Measurements from ENCODE around the gene RSU1. TPM values are rescaled to one million over a fixed set of nuclear protein-coding genes. Genes with fewer than 3 reads are reported as not detected.
"Not testable (repeated sequence)": the region's sequence is repeated elsewhere in the genome, so short reads cannot be mapped to it uniquely, and the experiment has no call there.

The RSU1 gene
- total RNA-seq, 4 donors from 2014 or later: 25.1 to 61.6 (median 44.7) TPM

DNA sequence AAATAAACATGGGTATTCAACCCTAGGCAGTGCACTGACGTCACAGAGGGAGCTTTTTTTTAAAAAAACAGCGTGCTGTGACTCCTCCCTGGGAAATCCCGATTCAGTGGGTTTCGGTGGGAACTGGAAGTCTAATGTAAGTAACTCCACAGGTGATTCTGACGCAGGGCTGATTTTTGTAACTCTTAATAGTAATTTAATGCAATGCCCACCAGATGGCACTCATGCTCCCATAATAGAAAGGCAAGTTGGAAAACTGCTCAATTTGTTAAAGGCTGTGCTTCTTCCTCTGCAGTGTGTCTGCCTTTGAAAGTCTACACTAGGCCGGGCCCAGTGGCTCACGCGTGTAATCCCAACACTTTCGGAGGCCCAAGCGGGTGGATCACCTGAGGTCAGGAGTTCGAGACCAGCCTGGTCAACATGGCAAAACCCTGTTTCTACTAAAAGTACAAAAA lies 10.9 kb upstream of the RSU1 start:
- peak overlapping the region in 2 of 4 donors; percentile 36 to 55 for H3K27ac ChIP-seq

DNA sequence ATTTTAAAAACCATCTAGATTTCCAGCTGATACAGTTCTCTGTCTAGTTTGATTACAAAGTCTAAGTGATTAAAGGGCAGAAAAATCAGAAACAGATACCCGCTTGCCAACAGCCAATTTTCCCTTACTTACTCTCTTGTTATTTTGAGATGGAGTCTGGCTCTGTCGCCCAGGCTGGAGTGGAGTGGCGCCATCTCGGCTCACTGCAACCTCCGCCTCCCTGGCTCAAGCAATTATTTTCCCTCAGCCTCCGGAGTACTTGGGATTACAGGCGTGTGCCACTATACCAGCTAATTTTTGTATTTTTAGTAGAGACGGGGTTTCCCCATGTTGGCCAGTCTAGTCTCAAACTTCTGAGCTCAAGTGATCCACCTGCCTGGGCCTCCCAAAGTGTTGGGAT lies 10.2 kb upstream of the RSU1 start:
- DNase-seq (ENCODE audit: low spot score in 2 of 2); H3K27ac ChIP-seq; H3K27me3 ChIP-seq; H3K9me3 ChIP-seq; H3K4me3 ChIP-seq: not testable (repeated sequence)
- 64 to 67% methylated on average over 8 of the region's 8 CpGs for WGBS, 2 donors
- H3K4me1 ChIP-seq: peaks cover 0 to 19% (median 0%) of the 10 kb centered on the region in 4 donors
- peaks cover 0 to 18% (median 0%) of the 10 kb centered on the region in 3 donors for H3K36me3 ChIP-seq

More for the DNA sequence above, 10.9 kb upstream of the RSU1 start:
- DNase-seq (ENCODE audit: low spot score in 2 of 2): peak in 1 of 2 donors; percentile 54
- Histone ChIP-seq H3K4me3 (no peak overlapping the region), H3K9me3 (no peaks in the 10 kb centered on the region), H3K36me3 (peaks cover 0 to 12% (median 0%) of the 10 kb centered on the region in 3 donors), H3K27me3 (no peaks in the 10 kb centered on the region), H3K4me1 (peaks cover 0 to 24% (median 0%) of the 10 kb centered on the region in 4 donors)
- 10 to 15% methylated on average over 11 of the region's 11 CpGs for WGBS, 2 donors
- TF ChIP-seq EP300 (IDR thresholded peaks at IDR 0.05) (no peak), POLR2A (IDR thresholded peaks at IDR 0.05) (no peak)
- TF ChIP-seq, protein P1, sequence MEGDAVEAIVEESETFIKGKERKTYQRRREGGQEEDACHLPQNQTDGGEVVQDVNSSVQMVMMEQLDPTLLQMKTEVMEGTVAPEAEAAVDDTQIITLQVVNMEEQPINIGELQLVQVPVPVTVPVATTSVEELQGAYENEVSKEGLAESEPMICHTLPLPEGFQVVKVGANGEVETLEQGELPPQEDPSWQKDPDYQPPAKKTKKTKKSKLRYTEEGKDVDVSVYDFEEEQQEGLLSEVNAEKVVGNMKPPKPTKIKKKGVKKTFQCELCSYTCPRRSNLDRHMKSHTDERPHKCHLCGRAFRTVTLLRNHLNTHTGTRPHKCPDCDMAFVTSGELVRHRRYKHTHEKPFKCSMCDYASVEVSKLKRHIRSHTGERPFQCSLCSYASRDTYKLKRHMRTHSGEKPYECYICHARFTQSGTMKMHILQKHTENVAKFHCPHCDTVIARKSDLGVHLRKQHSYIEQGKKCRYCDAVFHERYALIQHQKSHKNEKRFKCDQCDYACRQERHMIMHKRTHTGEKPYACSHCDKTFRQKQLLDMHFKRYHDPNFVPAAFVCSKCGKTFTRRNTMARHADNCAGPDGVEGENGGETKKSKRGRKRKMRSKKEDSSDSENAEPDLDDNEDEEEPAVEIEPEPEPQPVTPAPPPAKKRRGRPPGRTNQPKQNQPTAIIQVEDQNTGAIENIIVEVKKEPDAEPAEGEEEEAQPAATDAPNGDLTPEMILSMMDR (IDR thresholded peaks at IDR 0.05): peak; percentile 46 to 68 (median 66)

DNA sequence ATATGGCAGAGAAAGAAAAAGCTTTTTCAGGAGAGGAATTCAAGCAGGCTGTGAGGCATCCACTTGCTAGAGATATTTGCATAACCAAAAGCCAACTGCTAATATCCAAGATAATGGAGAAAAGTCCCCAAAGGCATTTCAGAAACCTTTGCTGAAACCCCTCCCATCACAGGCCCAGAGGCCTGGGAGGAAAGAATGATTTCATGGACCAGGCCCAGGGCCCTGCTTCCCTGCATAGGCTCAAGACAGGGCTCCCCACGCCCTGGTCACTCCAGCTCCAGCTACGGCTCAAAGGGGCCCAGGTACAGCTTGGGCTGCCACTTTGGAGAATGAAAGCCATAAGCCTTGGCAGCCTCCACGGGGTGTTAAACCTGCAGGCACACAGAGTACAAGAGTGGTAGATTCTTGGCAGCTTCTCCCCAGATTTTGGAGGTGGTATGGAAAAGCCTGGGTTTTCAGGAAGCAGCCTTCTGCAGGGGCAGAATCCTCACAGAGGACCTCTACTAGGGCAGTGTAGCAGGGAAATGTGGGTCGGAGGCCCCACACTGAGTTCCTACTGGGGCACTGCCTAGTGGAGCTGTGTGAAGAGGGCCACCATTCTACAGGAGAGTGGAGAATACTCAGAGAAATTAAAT lies 5.6 kb upstream of the RSU1 start:
- TF ChIP-seq, protein P1 (IDR thresholded peaks at IDR 0.05): no peak
- no peak for TF ChIP-seq EP300 (IDR thresholded peaks at IDR 0.05)
- no peak for TF ChIP-seq POLR2A (IDR thresholded peaks at IDR 0.05)
- no peak for DNase-seq (ENCODE audit: low spot score in 2 of 2)
- Histone ChIP-seq H3K4me1 (peaks cover 0 to 9% (median 3%) of the 10 kb centered on the region in 4 donors), H3K9me3 (peaks cover 0 to 16% (median 0%) of the 10 kb centered on the region in 4 donors), H3K36me3 (peaks cover 0 to 27% (median 0%) of the 10 kb centered on the region in 3 donors), H3K27me3 (no peaks in the 10 kb centered on the region), H3K4me3 (no peak overlapping the region), H3K27ac (no peak overlapping the region)
- 82 to 96% methylated on average over 4 of the region's 4 CpGs for WGBS, 2 donors

DNA sequence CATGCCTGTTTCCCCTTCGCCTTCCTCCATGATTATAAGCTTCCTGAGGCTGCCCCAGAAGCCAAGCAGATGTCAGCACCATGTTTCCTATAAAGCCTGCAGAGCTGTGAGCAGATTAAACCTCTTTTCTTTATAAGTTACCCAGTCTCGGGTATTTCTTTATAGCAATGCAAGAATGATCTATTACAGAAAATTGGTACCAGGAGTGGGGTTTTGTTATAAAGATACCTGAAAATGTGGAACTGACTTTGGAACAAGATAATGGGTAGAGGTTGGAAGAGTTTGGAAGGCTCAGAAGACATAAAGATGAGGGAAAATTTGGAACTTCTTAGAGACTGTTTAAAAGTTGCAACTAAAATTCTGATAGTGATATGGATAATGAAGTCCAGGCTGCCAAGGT lies 4.8 kb upstream of the RSU1 start:
- H3K9me3 ChIP-seq: peaks cover 0 to 16% (median 0%) of the 10 kb centered on the region in 4 donors
- 95 to 100% methylated on average over 2 of the region's 2 CpGs for WGBS, 2 donors
- TF ChIP-seq POLR2A (IDR thresholded peaks at IDR 0.05) (no peak), EP300 (IDR thresholded peaks at IDR 0.05) (no peak)
- TF ChIP-seq, protein P1 (IDR thresholded peaks at IDR 0.05): no peak
- peaks cover 0 to 9% (median 3%) of the 10 kb centered on the region in 4 donors for H3K4me1 ChIP-seq
- H3K4me3 ChIP-seq: no peak overlapping the region
- no peaks in the 10 kb centered on the region for H3K27me3 ChIP-seq
- H3K36me3 ChIP-seq: peaks cover 0 to 27% (median 0%) of the 10 kb centered on the region in 3 donors
- DNase-seq (ENCODE audit: low spot score in 2 of 2): no peak
- no peak overlapping the region for H3K27ac ChIP-seq

DNA sequence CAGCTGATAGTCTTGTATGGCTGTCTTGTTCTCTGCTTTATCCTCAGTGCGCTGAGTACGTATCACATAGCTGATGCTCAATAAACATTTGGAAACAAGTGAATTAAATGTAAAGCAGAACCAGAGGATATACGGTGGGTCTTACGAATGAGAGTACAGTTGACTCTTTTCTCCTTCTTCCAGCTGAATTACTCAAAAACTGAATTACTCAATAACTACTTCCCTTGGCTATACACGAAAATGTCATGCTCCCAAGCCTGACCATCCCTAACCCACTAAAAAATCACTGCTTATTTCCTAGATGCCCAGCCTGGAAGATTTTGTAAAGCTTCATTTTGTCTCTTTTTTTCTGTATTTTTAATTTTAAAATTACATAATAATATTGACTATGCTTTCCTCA lies 3.2 kb upstream of the RSU1 start:
- Histone ChIP-seq H3K9me3 (peaks cover 0 to 16% (median 0%) of the 10 kb centered on the region in 4 donors), H3K27me3 (no peaks in the 10 kb centered on the region), H3K36me3 (peaks cover 0 to 27% (median 0%) of the 10 kb centered on the region in 3 donors), H3K4me1 (peaks cover 0 to 23% (median 13%) of the 10 kb centered on the region in 4 donors), H3K4me3 (no peak overlapping the region), H3K27ac (no peak overlapping the region)
- TF ChIP-seq, protein P1 (IDR thresholded peaks at IDR 0.05): no peak
- no peak for TF ChIP-seq EP300 (IDR thresholded peaks at IDR 0.05)
- no peak for TF ChIP-seq POLR2A (IDR thresholded peaks at IDR 0.05)
- no peak for DNase-seq (ENCODE audit: low spot score in 2 of 2)
- WGBS, 2 donors: 84 to 85% methylated on average over 5 of the region's 5 CpGs

All from tibial nerve (tissue), 4 donors.